Activated naive CD4-positive, alpha-beta T cell treated with anti-CD3 and anti-CD28 coated beads, Interleukin-2, amount 10 ng/mL, durations not matched to agents 7 days and 5 days (primary cell): Measurements from ENCODE around the gene RIMS4.

ENCODE experiments used
- CTCF ChIA-PET: fragments of 350-600 bp; sonication (Branson Sonifier 250); formaldehyde crosslinking; loops from one replicate; lab custom pipeline; 2021; ENCODE audit warnings: antibody characterized with exemption; lab: Charles Lee
- DNase-seq: peaks from one replicate; pipeline ENCODE4 v3.0.0-alpha.2; 2020
- H3K27ac Mint-ChIP-seq: one replicate; pipeline ENCODE4 v1.8.0; 2021; ENCODE audit warnings: mild to moderate bottlenecking, moderate library complexity, mixed read lengths
- H3K27me3 Mint-ChIP-seq: one replicate; pipeline ENCODE4 v1.8.0; 2021; ENCODE audit warnings: mild to moderate bottlenecking, mixed read lengths
- H3K36me3 Mint-ChIP-seq: one replicate; pipeline ENCODE4 v1.8.0; 2021; ENCODE audit warnings: mixed read lengths
- H3K4me1 Mint-ChIP-seq: one replicate; pipeline ENCODE4 v1.8.0; 2021; ENCODE audit warnings: mixed read lengths
- H3K4me3 Mint-ChIP-seq: one replicate; pipeline ENCODE4 v1.8.0; 2021; ENCODE audit warnings: mild to moderate bottlenecking, moderate library complexity, mixed read lengths
- H3K9me3 Mint-ChIP-seq: one replicate; pipeline ENCODE4 v1.8.0; 2021; ENCODE audit warnings: mixed read lengths

RIMS4 gene

DNA sequence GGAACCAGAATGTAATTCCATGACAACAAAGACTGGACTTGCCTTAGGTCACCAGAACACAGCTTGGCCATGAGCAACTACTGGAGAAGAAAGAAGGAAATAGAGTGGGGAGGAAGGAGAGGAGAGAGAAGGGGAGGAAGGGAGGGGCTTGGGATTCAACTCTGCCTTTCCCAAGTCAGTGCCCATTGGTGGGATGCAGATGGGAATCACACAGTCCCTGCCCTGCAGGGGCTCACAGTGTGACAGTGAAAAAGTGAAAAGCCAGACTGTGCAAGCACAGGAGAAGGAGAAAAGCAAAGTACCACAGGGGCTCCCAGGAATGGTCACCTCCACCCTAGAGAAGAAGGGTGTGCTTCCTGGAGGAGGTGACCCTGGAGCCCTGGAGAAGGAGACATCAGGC, 14.0 kb downstream of the RIMS4 start:
- no peak for DNase-seq
- Mint-ChIP-seq H3K36me3 (no peaks in the 10 kb centered on the region), H3K4me3 (no peak overlapping the region), H3K27me3 (peaks cover 17% of the 10 kb centered on the region), H3K4me1 (no peaks in the 10 kb centered on the region), H3K27ac (no peak overlapping the region), H3K9me3 (no peaks in the 10 kb centered on the region)
- CTCF ChIA-PET: no interaction called here

DNA sequence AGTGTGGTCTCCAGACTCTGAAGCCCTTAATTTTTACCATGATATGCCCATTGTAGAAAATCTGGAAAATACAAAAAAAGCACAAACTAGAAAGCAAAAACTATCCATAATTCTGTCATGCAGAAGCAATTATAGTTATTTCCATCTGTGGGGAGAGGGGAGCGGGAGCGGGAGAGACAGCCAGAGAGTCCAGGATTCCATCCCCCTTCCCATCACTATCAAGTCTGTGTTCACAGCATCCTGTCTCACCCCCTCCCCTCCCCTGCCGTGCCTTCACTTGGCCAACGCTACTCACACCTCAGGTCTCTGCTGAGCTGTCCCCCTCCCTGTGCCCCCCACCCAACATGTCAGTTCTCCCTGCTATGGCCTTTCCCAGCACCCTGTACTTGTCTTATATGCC, 14.5 kb downstream of the RIMS4 start:
- Mint-ChIP-seq H3K4me1 (no peaks in the 10 kb centered on the region), H3K4me3 (no peak overlapping the region), H3K27ac (no peak overlapping the region), H3K36me3 (no peaks in the 10 kb centered on the region), H3K9me3 (no peaks in the 10 kb centered on the region), H3K27me3 (peaks cover 17% of the 10 kb centered on the region)
- CTCF ChIA-PET: no interaction called here
- no peak for DNase-seq

DNA sequence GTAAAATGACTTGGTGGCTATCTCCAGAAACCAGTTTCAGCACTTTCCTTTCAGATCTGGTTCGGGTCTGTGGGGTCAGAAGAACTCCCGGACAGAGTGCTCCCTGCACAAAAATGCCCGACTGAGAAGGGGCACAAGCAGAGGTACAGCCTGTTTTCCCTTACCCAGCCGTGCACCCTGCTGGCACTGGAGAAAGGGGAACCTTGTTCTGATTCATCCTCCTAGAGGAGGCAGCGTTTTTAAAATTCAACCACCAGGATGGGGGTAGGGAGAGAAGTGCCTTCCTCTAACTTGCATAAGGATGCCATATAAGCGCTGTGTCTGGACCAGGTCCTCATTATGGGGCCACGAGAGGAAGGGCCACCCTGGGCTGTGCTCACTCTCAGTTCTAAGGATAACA, 17.6 kb downstream of the RIMS4 start:
- Mint-ChIP-seq H3K4me3 (no peak overlapping the region), H3K27ac (no peak overlapping the region), H3K27me3 (peaks cover 14% of the 10 kb centered on the region), H3K4me1 (no peaks in the 10 kb centered on the region), H3K9me3 (no peaks in the 10 kb centered on the region), H3K36me3 (no peaks in the 10 kb centered on the region)
- no peak for DNase-seq
- CTCF ChIA-PET: no interaction called here

DNA sequence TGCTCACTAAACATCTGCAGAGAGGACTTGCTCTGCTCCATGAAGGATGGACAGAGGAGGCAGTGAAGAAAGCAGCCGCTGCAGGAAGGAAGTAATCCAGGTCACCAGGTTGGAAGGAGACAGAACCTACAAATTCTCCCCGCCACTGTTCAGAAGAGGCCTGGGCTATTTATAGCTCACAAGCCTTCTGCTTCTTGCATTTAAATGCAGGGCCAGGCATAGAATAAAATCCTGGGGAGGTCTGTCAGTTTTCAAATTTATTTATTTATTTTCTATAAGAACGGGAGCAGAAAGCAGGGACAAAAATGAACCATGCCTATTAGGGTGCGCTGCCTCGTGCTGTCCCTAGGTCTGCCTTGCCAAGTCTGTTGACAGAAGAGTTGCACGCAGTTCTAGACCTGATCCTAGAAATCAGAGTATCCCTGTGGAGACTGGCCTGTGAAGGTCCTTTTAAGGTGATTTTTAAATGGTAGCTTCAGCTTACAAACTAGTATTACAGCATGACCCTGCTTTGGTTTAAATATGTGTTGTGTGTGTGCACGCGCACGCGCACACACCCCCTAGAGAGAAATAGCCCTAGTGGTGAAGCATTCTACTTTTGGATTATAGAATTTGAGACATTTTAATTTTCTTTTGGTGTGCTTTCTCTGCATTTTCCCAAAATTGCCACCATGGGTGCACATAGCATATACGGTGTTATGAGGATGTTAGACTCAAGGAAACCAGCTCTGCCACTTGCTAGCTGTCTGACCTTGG, 19.5 kb downstream of the RIMS4 start:
- Mint-ChIP-seq H3K4me1 (no peaks in the 10 kb centered on the region), H3K36me3 (no peaks in the 10 kb centered on the region), H3K27ac (no peak overlapping the region), H3K9me3 (no peaks in the 10 kb centered on the region), H3K4me3 (no peak overlapping the region), H3K27me3 (peaks cover 12% of the 10 kb centered on the region)
- DNase-seq: no peak
- CTCF ChIA-PET: no interaction called here

DNA sequence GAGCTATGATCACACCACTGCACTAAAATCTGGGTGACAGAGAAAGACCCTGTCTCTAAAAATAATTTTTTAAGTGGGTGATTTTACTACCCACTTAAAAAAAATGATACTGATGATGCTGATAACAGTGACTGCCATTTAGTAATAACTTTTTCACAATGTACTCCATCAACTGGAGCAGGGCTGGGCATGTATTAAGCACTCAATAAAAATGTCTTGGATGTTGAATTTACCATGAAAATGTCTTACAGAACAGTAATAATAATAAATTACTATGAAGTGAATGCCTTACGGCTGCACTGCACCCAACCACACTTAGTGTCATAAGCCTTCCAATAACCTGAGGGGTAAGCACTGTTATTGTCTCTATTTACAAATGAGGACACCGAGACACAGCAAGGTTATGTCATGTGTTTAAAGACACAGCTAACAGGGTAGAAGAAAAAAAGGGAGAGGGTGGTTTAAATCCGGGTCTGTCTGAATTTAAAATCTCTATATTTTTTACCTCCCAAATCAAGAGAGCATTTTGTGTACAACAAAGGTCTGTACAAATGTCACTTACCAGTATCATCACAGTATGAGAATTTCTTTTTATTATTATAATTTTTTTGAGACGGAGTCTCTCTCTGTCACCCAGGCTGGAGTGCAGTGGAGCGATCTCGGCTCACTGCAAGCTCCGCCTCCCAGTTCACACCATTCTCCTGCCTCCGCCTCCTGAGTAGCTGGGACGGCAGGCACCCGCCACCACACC, 21.5 kb downstream of the RIMS4 start:
- H3K27me3 Mint-ChIP-seq: peaks cover 8% of the 10 kb centered on the region

DNA sequence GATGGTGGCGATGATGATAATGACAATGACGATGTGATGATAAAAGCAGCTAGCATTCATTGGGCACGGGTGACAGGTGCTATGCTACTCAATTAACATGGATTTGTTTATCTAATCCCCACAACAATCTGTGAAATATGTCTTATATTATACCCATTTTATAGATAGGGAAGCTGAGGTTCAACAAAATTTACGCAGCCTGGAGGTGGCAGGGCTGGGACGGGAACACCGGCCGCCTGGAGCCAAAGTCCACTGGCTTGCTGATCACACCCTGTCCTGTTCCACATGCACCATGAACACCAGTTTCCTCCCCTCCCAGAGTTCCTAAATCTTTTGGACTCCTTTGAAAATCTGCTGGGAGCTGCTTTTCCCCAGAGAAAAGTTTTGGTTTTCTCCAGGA, 23.0 kb downstream of the RIMS4 start:
- CTCF ChIA-PET: no interaction called here

More for the DNA sequence above, 21.5 kb downstream of the RIMS4 start:
- CTCF ChIA-PET: no interaction called here
- Mint-ChIP-seq H3K36me3 (no peaks in the 10 kb centered on the region), H3K9me3 (no peaks in the 10 kb centered on the region), H3K4me1 (no peaks in the 10 kb centered on the region), H3K4me3 (no peak overlapping the region), H3K27ac (no peak overlapping the region)
- no peak for DNase-seq

DNA sequence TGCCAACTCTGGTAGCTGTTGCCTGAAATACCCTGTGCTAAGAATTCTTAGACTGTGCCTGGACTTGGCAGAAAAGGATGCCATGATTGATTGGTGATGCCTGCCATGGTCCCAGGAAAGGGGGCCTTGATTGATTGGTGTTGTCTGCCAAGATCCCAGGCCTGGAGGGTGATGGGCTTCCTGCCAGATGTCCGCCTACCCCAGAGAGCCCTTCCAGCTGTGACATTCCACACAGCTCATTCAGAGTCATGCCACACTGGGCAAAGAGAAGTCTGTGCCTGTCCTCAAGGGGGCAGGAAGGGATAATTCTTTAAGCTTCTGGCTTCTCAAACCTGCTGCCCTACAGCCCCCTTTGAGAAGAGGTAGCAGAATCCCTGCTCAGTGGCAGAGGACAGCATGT, 24.6 kb downstream of the RIMS4 start:
- peaks cover 8% of the 10 kb centered on the region for H3K27me3 Mint-ChIP-seq
- no peaks in the 10 kb centered on the region for H3K4me1 Mint-ChIP-seq
- no peaks in the 10 kb centered on the region for H3K36me3 Mint-ChIP-seq
- no peak overlapping the region for H3K27ac Mint-ChIP-seq
- no peak overlapping the region for H3K4me3 Mint-ChIP-seq
- CTCF ChIA-PET: interaction anchor here (1.2 kb wide), 1 partner anchor 12 kb away, joined by 3 read pairs; no protein-coding TSS in a partner anchor
- no peaks in the 10 kb centered on the region for H3K9me3 Mint-ChIP-seq
- no peak for DNase-seq

More for the DNA sequence above, 23.0 kb downstream of the RIMS4 start:
- H3K27ac Mint-ChIP-seq: no peak overlapping the region
- no peaks in the 10 kb centered on the region for H3K4me1 Mint-ChIP-seq
- peaks cover 8% of the 10 kb centered on the region for H3K27me3 Mint-ChIP-seq
- no peak overlapping the region for H3K4me3 Mint-ChIP-seq
- DNase-seq: no peak
- H3K36me3 Mint-ChIP-seq: no peaks in the 10 kb centered on the region
- no peaks in the 10 kb centered on the region for H3K9me3 Mint-ChIP-seq

DNA sequence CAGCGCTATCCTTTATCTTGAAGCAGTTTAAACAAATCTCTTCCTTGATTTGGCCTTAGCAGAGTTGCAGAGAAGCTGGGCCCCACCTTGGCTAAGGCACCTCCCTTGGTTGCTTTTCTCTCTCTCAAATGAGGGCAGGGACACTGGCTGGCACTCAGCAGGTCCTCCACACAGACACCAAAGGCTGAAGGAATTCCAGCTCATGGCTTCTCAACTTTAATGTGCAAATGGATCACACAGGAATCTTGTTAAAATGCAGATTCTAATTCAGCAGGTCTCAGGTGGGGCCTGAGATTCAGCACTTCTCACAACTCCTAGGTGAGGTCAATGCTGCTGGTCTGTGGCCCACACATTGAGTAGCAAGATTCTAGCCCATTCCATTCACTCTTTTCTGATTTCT, 25.7 kb downstream of the RIMS4 start:
- DNase-seq: no peak
- Mint-ChIP-seq H3K27me3 (peaks cover 3% of the 10 kb centered on the region), H3K27ac (no peak overlapping the region), H3K4me3 (no peak overlapping the region), H3K36me3 (no peaks in the 10 kb centered on the region), H3K9me3 (no peaks in the 10 kb centered on the region), H3K4me1 (no peaks in the 10 kb centered on the region)
- CTCF ChIA-PET: interaction anchor here (1.2 kb wide), 1 partner anchor 101 kb away, joined by 3 read pairs; no protein-coding TSS in a partner anchor

DNA sequence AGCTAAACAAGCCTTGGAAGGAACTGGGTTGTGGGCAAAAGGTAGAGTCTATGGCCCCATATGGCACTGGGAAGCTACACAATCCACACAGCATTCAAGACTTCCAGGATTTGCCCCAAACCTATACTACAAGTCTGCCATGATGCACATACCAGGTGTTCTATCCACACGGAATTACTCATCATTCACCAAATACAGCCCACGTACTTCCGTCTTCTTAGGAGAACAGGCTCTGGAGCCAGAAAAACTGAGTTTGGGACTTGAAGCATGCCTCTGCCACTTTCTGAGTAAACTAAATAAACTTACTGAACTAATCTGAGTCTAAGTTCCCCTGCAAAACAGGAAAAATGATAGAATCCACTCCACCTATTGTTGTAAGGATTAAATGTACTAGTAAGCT, 28.6 kb downstream of the RIMS4 start:
- no peak overlapping the region for H3K4me3 Mint-ChIP-seq
- CTCF ChIA-PET: no interaction called here
- no peaks in the 10 kb centered on the region for H3K4me1 Mint-ChIP-seq
- no peaks in the 10 kb centered on the region for H3K9me3 Mint-ChIP-seq
- H3K36me3 Mint-ChIP-seq: no peaks in the 10 kb centered on the region
- H3K27me3 Mint-ChIP-seq: peaks cover 6% of the 10 kb centered on the region
- H3K27ac Mint-ChIP-seq: no peak overlapping the region
- no peak for DNase-seq

DNA sequence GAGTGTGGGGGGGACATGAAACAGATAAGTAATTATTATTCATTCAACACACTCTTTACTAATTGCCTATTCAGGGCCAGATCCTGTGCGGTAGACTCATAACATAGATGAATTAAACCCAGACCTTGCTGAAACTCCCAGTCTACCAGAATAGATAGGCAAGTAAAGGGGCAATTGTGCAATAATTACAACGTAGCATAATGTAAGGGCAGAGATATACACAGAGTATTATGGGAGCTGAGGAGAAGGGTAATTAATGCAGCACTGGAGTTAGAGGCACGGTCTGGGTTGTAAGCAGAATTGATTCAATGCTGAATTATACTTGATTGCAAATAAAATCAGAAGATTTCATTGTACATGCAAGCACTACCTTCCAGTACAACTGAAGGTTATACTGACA, 29.2 kb downstream of the RIMS4 start:
- DNase-seq: no peak
- Mint-ChIP-seq H3K9me3 (no peaks in the 10 kb centered on the region), H3K4me3 (no peak overlapping the region), H3K4me1 (no peaks in the 10 kb centered on the region), H3K36me3 (no peaks in the 10 kb centered on the region), H3K27me3 (peaks cover 3% of the 10 kb centered on the region), H3K27ac (no peak overlapping the region)
- CTCF ChIA-PET: no interaction called here

DNA sequence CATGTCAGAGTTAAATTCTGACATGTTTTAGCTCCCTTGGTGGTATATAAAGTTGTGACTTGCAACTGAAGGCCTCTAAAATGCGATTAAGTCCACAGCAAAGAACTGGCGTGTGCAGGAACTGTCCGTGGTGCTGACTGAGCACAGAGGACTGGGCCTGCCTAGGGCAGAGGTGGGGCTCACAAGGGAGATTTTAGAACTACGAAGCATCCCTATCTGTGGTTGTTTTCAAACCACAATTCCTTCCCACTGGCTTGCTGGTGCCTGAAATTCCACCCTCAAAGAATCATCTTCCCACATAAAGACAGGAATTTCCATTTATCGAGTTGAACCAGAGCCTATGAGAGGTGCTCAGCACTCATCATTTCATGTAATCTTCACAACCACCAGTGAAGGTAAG, 30.1 kb downstream of the RIMS4 start:
- no peaks in the 10 kb centered on the region for H3K9me3 Mint-ChIP-seq
- H3K4me3 Mint-ChIP-seq: no peak overlapping the region
- H3K27me3 Mint-ChIP-seq: peaks cover 3% of the 10 kb centered on the region
- no peaks in the 10 kb centered on the region for H3K36me3 Mint-ChIP-seq
- no peak overlapping the region for H3K27ac Mint-ChIP-seq
- CTCF ChIA-PET: no interaction called here
- DNase-seq: peak; percentile 75
- H3K4me1 Mint-ChIP-seq: no peaks in the 10 kb centered on the region

DNA sequence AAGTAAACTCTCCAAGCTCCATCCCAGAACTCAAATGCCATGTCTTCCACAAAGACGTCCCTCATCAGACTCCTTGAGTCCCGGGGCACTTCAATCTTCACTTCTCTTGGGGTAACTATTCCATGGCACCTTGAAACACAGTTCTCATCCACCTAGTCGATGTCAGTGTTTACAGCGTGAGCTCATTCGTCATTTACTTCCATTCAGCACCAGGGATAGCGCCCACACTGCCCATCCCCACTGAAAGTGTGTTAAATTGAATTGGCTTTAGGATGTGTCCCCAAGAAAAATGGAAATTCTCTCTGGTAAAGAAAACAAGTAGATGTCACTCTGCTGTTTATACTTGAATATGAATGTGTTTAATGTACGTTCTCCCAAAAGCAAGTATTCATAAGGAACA, 33.4 kb downstream of the RIMS4 start:
- Mint-ChIP-seq H3K9me3 (no peaks in the 10 kb centered on the region), H3K27ac (no peak overlapping the region), H3K27me3 (peaks cover 3% of the 10 kb centered on the region), H3K4me3 (no peak overlapping the region), H3K4me1 (no peaks in the 10 kb centered on the region), H3K36me3 (no peaks in the 10 kb centered on the region)
- CTCF ChIA-PET: interaction anchor here (1.0 to 1.1 kb wide), 2 partner anchors 29 to 45 kb away, joined by 4 to 5 read pairs; no protein-coding TSS in a partner anchor
- peak; percentile 45 for DNase-seq

DNA sequence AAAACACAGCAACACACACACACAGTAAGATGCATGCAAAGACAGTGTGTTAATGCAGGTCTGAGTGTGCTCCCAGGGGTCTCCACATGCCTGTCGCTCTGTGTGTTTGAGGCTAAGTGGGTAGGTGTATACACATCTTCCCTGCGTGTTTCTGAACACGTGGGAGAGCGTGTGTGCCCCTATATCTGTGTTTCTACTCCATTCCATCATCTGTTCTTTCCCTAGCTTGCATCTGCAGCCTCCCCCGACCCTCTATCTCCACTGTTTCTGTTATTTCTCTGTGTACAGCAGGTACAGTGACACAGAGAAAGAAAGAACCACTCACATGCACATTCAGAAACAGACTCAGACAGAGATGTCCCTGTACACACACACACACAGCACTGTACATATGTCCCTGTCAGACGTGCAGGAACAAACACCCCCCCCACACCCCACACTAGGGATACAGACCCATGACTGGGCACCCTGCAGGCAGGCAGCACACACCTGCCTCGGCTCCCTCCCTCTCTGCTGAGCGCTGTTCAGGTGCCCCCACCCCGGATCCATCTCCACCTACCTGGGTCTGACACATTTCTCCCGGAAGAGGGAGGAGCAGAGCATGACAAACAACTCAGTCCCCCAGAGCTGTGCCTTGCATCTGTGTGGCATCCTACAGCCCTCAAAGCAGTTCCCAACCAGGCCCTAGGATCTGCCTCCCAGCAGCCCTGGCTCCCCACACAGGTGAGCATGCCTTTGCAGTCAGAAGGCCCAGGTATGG, 37.1 kb downstream of the RIMS4 start:
- no peak overlapping the region for H3K27ac Mint-ChIP-seq
- no peaks in the 10 kb centered on the region for H3K36me3 Mint-ChIP-seq
- DNase-seq: no peak
- H3K27me3 Mint-ChIP-seq: peaks cover 17% of the 10 kb centered on the region
- no peaks in the 10 kb centered on the region for H3K4me1 Mint-ChIP-seq
- CTCF ChIA-PET: no interaction called here
- no peaks in the 10 kb centered on the region for H3K9me3 Mint-ChIP-seq
- H3K4me3 Mint-ChIP-seq: no peak overlapping the region

DNA sequence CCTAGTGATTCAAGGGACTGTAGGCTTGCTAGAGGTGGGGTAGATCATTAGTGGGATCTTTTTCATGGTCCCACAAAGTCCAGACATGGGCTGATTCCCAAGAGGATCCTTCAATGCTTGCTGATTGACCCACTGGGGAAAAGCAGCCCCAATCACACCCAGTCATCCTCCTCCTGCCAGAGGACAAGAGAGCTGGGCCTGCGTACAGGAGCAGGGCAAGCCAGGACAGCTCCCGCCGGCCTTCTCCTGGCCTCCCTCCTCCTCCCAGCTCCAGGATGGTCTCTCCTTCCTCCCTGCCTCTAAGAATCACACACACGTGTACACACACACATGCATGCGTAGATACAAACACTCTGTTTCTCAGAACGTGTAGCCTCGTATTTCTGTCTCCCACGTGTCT, 37.7 kb downstream of the RIMS4 start:
- CTCF ChIA-PET: no interaction called here
- no peaks in the 10 kb centered on the region for H3K4me1 Mint-ChIP-seq
- no peak overlapping the region for H3K4me3 Mint-ChIP-seq
- H3K9me3 Mint-ChIP-seq: no peaks in the 10 kb centered on the region
- no peak for DNase-seq
- peaks cover 21% of the 10 kb centered on the region for H3K27me3 Mint-ChIP-seq
- H3K36me3 Mint-ChIP-seq: no peaks in the 10 kb centered on the region
- H3K27ac Mint-ChIP-seq: no peak overlapping the region
